Transverse colon (tissue), 3 donors: ENCODE measurements around the gene BTD.

Experiments
- POLR2A ChIP-seq: fragments of 450-650 bp; IDR thresholded peaks from one replicate; pipeline ENCODE4 v1.6.1; 2016; ENCODE audit warnings: antibody characterized with exemption, mild to moderate bottlenecking, moderate library complexity
- TF ChIP-seq, protein P1 (sequence below), 5 experiments: fragments of 200-600 bp in 3 of 5; fragments of 450-650 bp in 2 of 5; sonication (generic) in 3 of 5; IDR thresholded peaks; 1 replicate in 2 of 5; 2 replicates in 3 of 5; pipeline ENCODE4 v1.5.1; 2016 to 2017; ENCODE audit warnings: antibody characterized with exemption in 5 of 5, inconsistent platforms in 3 of 5, mild to moderate bottlenecking in 2 of 5, moderate library complexity in 1 of 5

DNA sequence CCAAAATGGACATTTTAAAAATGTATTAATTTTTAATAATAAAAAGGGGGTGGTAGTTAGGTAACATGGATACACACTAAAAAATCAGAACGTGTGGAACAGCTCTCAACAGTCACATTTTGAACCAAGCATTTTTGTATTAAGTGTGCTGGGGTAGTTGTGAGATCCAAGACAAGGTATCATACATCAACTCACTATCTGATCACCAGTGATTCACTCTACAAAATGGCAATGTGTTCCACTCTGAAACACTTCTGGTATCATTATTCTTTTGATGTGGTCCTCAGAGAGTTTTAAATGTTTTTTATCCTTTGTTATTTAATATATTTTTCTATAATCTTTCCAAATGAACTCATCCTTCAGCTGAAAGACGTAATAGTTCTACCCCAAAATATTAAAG lies 5.6 kb upstream of the BTD start:
- TF ChIP-seq, protein P1, sequence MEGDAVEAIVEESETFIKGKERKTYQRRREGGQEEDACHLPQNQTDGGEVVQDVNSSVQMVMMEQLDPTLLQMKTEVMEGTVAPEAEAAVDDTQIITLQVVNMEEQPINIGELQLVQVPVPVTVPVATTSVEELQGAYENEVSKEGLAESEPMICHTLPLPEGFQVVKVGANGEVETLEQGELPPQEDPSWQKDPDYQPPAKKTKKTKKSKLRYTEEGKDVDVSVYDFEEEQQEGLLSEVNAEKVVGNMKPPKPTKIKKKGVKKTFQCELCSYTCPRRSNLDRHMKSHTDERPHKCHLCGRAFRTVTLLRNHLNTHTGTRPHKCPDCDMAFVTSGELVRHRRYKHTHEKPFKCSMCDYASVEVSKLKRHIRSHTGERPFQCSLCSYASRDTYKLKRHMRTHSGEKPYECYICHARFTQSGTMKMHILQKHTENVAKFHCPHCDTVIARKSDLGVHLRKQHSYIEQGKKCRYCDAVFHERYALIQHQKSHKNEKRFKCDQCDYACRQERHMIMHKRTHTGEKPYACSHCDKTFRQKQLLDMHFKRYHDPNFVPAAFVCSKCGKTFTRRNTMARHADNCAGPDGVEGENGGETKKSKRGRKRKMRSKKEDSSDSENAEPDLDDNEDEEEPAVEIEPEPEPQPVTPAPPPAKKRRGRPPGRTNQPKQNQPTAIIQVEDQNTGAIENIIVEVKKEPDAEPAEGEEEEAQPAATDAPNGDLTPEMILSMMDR (IDR thresholded peaks at IDR 0.05) = no peak
- no peak for TF ChIP-seq POLR2A
